ENCODE results near the gene COL4A2.

COL4A2 gene

GRCh38 chr13:110306960-110307766 is at the start of gene COL4A2, which contains the start of gene COL4A1:
COL4A2 (plus strand) TSS chr13:110307284; CDS start chr13:110307904, 620 bp downstream.
COL4A1 (minus strand) TSS chr13:110307157; CDS start chr13:110307027, 130 bp downstream.
- no peak for DNase-seq (ENCODE audit: low read depth)

- DNase-seq (ENCODE audit: low read depth) = no peak
Observed at GRCh38 chr13:110257408-110257807, 49.7 kb upstream of the COL4A2 start.

- DNase-seq (ENCODE audit: low read depth) = no peak
Observed at GRCh38 chr13:110258876-110259631, 48.0 kb upstream of the COL4A2 start.

- DNase-seq (ENCODE audit: low read depth) = no peak
Observed at GRCh38 chr13:110259651-110260050, 47.4 kb upstream of the COL4A2 start.

GRCh38 chr13:110261166-110262081 is 45.7 kb upstream of the COL4A2 start:
- DNase-seq (ENCODE audit: low read depth) = no peak

GRCh38 chr13:110262082-110262436 is 45.0 kb upstream of the COL4A2 start:
- no peak for DNase-seq (ENCODE audit: low read depth)

- DNase-seq (ENCODE audit: low read depth) = no peak
Observed at GRCh38 chr13:110262508-110263291, 44.4 kb upstream of the COL4A2 start.

GRCh38 chr13:110263404-110263803 is 43.7 kb upstream of the COL4A2 start:
- no peak for DNase-seq (ENCODE audit: low read depth)

- no peak for DNase-seq (ENCODE audit: low read depth)
Observed at GRCh38 chr13:110263888-110264287, 43.2 kb upstream of the COL4A2 start.

GRCh38 chr13:110264685-110265275 is 42.3 kb upstream of the COL4A2 start:
- no peak for DNase-seq (ENCODE audit: low read depth)

GRCh38 chr13:110265341-110265681 is 41.8 kb upstream of the COL4A2 start:
- DNase-seq (ENCODE audit: low read depth) = no peak

GRCh38 chr13:110265682-110266430 is 41.2 kb upstream of the COL4A2 start:
- DNase-seq (ENCODE audit: low read depth) = no peak

GRCh38 chr13:110266431-110266809 is 40.7 kb upstream of the COL4A2 start:
- no peak for DNase-seq (ENCODE audit: low read depth)

GRCh38 chr13:110266983-110267382 is 40.1 kb upstream of the COL4A2 start:
- DNase-seq (ENCODE audit: low read depth) = no peak

- no peak for DNase-seq (ENCODE audit: low read depth)
Observed at GRCh38 chr13:110268061-110268460, 39.0 kb upstream of the COL4A2 start.

GRCh38 chr13:110268576-110269185 is 38.4 kb upstream of the COL4A2 start:
- no peak for DNase-seq (ENCODE audit: low read depth)

- no peak for DNase-seq (ENCODE audit: low read depth)
Observed at GRCh38 chr13:110269509-110270185, 37.4 kb upstream of the COL4A2 start.

- DNase-seq (ENCODE audit: low read depth) = no peak
Observed at GRCh38 chr13:110270507-110270906, 36.6 kb upstream of the COL4A2 start.

- DNase-seq (ENCODE audit: low read depth) = no peak
Observed at GRCh38 chr13:110271313-110271712, 35.8 kb upstream of the COL4A2 start.

Data from activated T-cell treated with anti-CD3 and anti-CD28 coated beads for 24 hours (primary cell).